B cell (primary cell): ENCODE data around the gene CEP85.

Source experiments
- EZH2 ChIP-seq: IDR thresholded peaks from 2 replicates; pipeline ENCODE4 v1.6.1; 2012; ENCODE audit warnings: borderline replicate concordance, low read depth, mild to moderate bottlenecking, moderate library complexity, low read length; ENCODE audit not compliant: insufficient read depth, poor library complexity, severe bottlenecking
- TF ChIP-seq, protein P1 (sequence below): fragments of 200-600 bp; IDR thresholded peaks from one replicate; pipeline ENCODE4 v1.8.0; 2022; ENCODE audit warnings: antibody characterized with exemption, mild to moderate bottlenecking

DNA sequence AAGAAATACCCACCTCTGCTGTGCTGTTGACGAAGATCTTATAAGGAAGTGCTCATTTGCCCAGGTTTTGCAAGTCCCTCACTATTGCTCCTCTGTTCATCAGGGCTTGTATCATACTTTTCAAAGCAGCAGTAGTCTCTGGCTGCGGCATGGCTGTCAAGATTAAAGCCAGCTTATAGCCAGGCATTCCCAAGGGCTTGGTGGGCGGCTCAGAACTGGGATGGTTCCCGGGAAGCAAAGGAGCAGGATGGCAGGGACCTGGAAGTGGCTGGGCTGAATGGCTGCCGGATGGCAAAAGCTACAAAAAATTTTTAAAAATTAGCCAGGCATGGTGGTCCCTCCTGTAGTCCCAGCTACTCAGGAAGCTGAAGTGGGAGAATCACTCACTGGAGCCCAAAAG is 29.2 kb downstream of the CEP85 start:
- TF ChIP-seq, protein P1, sequence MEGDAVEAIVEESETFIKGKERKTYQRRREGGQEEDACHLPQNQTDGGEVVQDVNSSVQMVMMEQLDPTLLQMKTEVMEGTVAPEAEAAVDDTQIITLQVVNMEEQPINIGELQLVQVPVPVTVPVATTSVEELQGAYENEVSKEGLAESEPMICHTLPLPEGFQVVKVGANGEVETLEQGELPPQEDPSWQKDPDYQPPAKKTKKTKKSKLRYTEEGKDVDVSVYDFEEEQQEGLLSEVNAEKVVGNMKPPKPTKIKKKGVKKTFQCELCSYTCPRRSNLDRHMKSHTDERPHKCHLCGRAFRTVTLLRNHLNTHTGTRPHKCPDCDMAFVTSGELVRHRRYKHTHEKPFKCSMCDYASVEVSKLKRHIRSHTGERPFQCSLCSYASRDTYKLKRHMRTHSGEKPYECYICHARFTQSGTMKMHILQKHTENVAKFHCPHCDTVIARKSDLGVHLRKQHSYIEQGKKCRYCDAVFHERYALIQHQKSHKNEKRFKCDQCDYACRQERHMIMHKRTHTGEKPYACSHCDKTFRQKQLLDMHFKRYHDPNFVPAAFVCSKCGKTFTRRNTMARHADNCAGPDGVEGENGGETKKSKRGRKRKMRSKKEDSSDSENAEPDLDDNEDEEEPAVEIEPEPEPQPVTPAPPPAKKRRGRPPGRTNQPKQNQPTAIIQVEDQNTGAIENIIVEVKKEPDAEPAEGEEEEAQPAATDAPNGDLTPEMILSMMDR = no peak
- TF ChIP-seq EZH2 = no peak
